NCI-H1694 (cell line): ENCODE measurements around the gene NEURL1.
"Not testable (repeated sequence)": the region's sequence is repeated elsewhere in the genome, so short reads cannot be mapped to it uniquely, and the experiment has no call there.

Source experiments
- DNase-seq: peaks from one replicate; lab custom pipeline; 2025; lab: John Stamatoyannopoulos, UW

NEURL1 gene

GRCh38 chr10:103606097-103606438 is 112.6 kb downstream of the NEURL1 start:
- DNase-seq = not testable (repeated sequence)

- DNase-seq = not testable (repeated sequence)
Measured at GRCh38 chr10:103607051-103607450, 113.5 kb downstream of the NEURL1 start.

DNA sequence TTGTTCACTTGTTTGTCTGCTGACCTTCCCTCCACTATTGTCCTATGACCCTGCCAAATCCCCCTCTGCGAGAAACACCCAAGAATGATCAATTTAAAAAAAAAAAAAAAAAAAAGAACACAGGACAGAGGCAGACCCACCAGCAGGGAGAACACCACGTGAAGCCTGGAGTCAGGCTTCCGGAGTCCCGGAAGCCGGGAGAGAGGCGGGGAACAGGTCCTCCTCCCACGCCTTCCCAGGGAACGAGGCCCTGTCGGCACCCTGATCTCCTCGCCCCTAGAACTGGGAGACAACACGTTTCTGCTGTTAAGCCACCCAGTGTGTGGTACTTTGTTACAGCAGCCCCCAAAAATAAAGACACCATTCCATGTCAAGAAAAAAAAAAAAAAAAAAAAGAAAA is 114.6 kb downstream of the NEURL1 start:
- not testable (repeated sequence) for DNase-seq

DNA sequence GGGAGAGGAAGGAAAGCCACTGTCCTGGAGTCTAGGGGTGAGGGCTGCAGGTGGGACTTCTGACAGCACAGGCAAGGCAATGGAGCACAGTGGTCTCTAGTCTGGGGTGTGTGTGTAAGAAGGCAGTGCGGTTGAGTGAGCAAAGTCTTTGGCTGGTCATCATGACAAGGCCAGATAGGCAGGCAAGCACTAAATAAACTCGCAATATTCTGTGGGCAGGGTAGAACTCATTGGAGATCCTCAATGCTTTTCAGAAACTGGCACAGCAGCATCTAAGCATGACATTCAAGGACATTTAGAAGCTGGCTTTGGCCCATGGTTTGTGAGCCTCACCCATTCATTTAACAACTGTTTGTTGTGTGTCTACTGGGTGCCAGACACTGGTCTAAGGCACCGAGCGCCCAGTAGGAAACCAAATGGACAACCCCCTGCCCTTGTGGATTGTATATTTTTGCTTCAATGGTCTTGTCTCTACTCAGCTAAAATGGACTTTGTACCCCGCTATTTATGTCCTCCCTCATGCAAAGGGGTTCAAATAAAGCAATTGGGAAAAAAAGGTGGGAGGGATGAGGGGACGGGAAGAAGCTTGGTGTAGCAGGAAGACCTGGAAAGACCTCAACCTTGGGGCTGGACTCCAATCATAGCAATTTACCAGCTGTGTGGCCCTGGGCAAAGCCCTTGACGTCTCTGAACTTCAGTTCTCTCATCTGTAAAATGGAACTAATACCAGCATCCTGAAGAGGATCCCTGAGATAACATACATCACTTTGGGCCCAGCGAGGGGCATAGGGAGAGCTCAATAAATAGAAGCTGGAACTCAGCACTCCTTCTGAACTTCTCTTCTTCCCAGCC is 116.0 kb downstream of the NEURL1 start:
- DNase-seq = no peak

DNA sequence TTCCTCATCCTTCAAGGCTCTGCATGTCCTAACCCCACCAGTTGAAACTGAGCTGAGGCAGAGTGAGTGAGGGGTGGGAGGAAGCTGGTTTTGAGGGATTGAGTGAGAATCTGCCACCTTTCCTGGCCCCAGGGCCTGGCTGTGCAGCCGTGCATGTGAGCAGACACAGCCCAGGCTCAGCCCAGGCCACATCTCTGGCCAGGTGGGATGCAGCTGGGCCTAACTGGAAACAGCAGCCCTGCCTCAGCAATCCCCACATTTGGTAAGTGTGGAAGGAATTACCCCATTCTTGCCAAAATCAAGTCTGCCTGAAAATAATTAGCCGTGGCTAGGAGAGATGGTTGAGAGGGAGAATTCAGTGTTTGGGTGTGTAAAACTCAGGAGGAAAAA is 116.6 kb downstream of the NEURL1 start:
- DNase-seq = no peak

GRCh38 chr10:103610921-103611511 is 117.5 kb downstream of the NEURL1 start:
- DNase-seq = no peak

- DNase-seq = no peak
Measured at GRCh38 chr10:103612462-103613365, 119.2 kb downstream of the NEURL1 start.

DNA sequence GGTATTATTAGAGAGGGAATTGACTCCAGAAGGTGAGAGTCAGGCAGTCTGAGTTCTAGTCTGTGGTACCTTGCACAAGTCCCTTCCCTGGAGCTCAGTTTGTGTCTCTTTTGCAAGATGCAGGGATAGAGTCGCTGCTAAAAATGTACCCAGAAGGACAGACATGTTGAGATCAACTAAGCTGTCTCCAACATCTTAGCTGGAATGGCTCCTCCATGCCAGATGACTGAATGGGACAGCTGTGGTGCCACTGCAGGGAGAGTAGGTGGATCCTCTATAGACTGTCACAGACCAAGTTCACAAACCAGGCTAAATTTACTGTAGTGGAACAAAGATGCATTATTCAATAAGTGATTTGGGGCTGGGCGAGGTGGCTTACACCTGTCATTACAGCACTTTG is 120.1 kb downstream of the NEURL1 start:
- no peak for DNase-seq

GRCh38 chr10:103614306-103615158 is 121.0 kb downstream of the NEURL1 start:
- no peak for DNase-seq

DNA sequence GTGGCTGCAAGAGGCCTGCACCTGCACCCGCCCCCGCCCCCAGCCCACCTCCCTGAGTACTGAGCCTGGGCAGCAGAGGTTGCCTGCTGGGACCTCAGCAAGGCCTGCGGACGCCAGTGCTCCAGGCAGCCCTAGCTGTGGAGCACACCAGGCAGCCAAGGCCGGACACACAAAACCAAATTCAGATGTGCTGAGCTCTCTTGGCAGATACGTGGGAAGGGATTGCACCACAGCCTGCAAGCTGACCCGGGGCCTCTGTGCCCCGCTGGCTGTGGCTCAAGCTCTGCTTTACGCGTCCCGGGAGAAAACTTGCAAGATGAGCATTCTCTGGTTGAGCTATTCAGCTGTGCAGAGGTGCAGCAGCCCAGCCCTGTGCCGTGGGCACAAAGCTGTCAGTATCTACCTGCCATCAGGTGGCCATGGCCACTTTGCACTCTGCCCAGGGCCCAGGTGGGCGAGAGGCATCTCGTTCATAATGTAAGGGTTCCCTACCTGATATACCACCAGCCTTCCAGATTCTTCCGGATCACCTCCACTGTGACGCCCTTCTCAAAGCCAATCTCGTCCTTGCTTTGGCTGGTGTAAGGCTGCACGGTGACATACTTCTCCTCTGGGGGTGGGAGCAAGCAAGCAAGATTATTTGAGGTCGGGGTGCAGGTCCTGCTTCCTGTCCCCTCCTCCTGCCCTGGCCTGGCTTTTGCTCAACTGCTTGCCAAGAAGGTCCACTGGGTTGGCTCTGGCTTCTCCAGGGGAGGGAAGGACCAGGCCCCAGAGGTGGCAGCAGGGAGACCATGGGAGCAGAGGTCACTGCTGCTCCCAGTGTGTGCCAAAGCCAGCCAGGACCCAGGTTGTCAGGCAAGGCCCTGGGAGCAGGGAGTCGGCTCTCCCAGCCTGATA is 123.4 kb downstream of the NEURL1 start:
- DNase-seq = no peak

GRCh38 chr10:103617602-103618385 is 124.3 kb downstream of the NEURL1 start:
- DNase-seq = no peak

GRCh38 chr10:103618575-103619423 is 125.3 kb downstream of the NEURL1 start:
- DNase-seq = no peak

- DNase-seq = no peak
Measured at GRCh38 chr10:103619424-103620351, 126.2 kb downstream of the NEURL1 start.

GRCh38 chr10:103620352-103620740 is 126.8 kb downstream of the NEURL1 start:
- no peak for DNase-seq

DNA sequence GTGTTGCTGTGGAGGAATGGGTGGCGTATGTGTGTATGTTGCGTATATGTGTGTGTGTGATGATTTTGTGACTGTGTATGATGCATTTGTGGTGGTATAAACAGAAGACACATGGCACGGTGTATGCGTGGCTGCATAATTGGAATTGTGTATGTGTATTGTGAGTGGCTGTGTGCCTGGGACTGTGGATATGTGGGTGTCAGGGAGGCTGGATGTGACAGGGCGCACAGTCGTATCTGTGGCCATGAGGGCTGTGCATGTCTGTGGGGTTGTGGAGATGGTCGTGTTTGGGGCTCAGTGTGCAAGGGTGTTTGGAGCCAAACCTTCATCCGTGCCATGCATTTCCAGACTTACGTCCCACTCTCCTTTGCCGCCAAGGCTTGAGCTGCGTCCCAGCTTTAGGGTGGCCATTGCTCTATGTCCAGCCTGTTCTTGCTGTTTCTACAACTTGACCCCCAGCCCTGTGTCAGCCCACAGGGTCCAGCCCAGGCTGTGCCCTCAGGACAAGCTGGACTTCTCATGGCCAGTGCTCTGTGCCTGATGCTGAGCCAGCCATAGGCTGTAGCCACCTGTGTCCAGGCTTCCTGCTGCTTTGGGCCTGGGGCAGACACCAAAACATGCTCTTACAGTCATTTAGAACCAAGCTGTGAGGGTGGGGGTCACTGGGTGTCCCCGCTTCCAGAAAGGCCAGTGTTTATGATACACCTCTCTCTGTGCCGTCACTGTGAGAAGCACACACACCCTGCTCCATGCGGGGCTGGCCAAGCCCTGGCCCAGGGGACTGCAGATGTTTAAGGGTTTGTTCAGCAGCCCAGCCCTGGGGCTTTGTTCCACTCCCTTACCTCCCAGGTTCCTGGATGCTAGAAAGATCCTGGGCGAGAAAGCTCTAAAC is 127.6 kb downstream of the NEURL1 start:
- DNase-seq = no peak

GRCh38 chr10:103621783-103622125 is 128.2 kb downstream of the NEURL1 start:
- DNase-seq = no peak

DNA sequence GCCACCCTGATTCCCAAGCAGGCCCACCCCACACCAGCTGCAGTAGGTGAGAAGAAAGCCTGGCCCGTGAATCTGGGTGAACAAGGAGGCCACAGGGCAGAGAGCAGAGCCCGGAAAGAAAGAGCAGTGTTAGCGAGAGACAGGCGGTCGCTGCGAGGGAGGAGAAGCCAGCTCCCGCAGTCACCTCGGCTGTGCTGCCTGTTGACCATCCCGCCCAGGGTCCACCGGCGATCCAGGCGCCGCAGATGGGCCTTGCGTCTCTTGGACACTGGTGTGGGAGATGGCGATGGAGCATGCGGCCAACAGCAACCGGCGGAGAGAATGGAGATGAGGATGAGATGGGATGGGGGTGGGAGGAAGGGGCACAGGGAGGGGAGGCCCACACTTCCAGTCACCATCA is 128.8 kb downstream of the NEURL1 start:
- no peak for DNase-seq
